Measurements from ENCODE around the gene PTPN18.
A peak's percentile ranks its signal among the peaks of the same experiment; 100 is the strongest.
"Not testable (repeated sequence)": the region's sequence is repeated elsewhere in the genome, so short reads cannot be mapped to it uniquely, and the experiment has no call there.

PTPN18 gene, protein sequence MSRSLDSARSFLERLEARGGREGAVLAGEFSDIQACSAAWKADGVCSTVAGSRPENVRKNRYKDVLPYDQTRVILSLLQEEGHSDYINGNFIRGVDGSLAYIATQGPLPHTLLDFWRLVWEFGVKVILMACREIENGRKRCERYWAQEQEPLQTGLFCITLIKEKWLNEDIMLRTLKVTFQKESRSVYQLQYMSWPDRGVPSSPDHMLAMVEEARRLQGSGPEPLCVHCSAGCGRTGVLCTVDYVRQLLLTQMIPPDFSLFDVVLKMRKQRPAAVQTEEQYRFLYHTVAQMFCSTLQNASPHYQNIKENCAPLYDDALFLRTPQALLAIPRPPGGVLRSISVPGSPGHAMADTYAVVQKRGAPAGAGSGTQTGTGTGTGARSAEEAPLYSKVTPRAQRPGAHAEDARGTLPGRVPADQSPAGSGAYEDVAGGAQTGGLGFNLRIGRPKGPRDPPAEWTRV

DNA sequence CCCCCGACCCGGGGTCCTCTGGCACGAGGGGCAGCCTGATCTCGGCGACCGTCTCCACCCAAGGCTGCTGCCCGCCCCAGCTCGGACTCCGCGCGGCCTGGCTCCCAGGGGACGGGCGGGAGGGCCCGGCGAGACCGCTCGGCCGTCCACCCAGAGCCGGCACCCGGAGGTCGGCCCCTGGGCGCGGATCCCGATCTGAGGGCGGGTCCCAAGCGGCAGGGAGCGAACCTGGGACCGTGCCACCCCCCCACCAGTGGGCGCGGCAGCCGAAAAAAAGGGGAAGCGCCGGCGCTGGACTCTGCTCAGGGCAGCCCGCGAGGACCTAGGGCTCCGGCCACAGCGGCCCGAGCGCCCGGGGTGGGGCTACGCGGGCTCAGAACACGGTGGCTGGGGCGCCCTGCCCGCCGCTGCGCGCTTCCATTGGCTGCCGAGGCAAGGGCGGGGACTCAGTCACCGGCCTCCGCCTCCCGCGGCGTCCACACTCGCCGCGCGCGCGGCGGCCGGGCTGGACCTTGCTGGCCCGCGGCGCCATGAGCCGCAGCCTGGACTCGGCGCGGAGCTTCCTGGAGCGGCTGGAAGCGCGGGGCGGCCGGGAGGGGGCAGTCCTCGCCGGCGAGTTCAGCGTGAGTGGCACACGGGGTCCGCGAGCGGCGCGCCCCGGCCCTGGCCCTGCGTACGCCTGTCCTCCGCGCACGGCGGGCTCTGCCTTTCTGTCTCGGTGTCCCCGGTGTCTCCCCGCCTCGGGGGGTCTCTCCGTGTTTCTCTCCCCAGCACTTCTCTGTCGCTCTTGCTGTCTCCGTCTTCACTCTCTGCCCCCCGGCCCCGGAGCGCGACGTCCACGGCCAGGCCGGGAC is at the start of gene PTPN18:
TSS of gene PTPN18 (plus strand) at position 479 of the 854 bp plus-strand sequence. CDS start at position 531, 52 bp downstream.
- DNase-seq (ENCODE audit: low read depth): peak; percentile 89

GRCh38 chr2:130307850-130308249 is 48.0 kb upstream of the PTPN18 start:
- no peak for DNase-seq (ENCODE audit: low read depth)

GRCh38 chr2:130310881-130311280 is 45.0 kb upstream of the PTPN18 start:
- no peak for DNase-seq (ENCODE audit: low read depth)

- DNase-seq (ENCODE audit: low read depth): no peak
Observed at GRCh38 chr2:130313812-130314334, 42.0 kb upstream of the PTPN18 start.

DNA sequence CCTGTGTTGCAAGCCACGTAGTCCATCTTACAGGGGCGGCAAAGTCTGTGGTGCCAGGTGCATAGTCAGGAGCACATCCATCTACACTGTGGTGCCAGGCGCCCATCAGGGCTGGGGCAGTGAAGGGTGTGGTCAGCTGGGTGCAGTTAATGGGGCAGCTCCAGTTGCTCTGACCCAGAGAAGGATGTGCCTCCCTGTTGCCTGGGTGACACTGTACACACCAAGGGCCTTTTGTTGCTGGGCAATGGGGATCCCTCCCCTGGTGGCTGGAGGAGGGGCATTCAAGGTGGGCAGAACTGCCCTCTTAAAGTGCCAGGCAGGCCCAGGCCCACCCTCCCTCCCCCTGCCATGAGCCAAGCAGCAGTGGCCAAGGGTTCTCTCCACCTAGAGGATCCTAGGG is 41.5 kb upstream of the PTPN18 start:
- DNase-seq (ENCODE audit: low read depth): no peak

DNA sequence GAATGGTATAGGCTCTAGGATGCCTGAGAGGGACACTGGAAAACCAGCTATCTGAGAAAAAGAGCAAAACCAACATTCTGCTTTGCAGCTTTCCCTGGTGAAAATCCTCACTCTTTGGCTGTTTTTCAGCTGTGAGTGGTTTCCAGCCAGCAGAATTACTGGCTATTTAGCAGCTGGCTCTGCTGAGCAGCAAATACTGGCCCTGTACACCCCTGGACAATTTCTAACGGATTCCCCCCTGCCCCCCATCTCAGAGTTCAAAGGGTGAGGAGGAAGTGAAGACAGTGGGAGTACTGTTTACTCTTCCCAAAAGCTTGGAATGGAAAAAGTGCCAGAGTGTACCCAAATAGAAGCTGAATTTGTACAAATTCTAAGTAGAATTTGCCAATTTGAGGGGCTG is 39.3 kb upstream of the PTPN18 start:
- DNase-seq (ENCODE audit: low read depth): no peak

DNA sequence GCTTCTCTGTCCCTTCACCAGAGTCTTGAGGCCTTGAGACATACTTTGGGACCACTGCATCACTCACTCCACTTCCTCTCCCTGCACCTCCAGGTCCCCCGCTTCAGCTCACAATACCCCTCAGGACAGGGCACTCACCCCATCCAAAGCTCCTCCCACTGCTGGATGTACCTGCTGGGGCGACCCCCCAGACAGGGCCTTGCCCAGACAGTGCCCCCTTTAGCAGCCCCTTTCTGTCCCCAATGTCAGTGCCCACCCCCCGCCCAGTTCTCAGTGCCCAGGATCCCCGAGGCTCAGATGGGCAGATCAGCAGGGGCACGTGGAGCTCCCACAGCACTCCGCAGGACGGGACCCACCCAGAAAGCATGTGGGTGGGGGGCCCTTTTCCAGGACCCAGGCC is 37.0 kb upstream of the PTPN18 start:
- no peak for DNase-seq (ENCODE audit: low read depth)

GRCh38 chr2:130319536-130319935 is 36.3 kb upstream of the PTPN18 start:
- DNase-seq (ENCODE audit: low read depth): no peak

DNA sequence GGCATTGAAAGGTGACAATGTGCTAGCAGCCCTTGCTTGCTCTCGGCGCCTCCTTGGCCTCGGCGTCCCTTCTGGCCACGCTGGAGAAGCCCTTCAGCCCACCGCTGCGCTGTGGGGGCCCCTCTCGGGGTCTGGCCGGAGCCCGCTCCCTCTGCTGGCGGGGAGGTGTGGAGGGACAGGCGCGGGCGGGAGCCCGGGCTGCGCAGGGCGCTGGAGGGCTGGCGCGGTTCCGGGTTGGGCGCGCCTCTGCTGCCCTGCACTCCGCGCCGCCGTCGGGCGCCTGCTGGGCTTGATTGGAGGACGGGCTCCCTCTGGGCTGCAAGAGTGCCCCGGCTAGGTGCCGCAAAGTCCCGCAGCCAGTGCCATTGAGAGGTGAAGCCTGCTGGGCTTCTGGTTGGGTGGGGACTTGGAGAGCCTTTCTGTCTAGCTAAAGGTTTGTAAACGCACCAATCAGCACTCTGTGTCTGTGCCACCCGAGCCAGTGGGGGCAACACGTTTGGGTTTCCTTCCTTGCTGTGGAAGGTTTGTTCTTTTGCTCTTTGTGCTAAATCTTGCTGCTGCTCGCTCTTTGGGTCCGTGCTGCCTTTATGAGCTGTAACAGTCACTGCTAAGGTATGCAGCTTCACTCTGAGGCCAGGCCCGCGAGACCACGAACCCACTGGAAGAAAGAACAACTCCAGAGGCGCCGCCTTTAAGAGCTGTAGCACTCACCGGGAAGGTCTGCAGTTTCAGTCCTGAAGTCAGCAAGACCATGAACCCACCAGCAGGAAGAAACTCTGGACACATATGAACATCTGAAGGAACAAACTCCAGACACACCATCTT is 27.9 kb upstream of the PTPN18 start:
- peak; percentile 77 for DNase-seq (ENCODE audit: low read depth)

DNA sequence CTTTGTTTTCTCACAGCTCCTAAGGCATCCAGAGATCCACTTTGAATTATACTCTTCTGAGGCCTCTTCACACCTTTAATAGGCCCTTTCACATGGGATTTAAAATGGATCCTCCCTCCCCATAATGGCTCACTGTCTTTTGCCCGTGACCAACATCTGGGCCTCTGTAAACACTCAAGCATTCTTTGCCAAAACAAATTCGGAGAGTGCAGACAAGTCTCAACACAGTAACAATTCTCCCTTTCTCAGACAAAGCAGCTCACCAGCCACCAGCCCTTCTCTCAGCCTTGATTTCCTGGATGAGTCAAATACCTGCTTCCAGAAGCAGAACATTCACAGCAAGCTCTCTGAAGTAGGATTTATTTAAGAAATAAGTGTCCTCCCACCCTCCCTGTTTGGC is 27.1 kb upstream of the PTPN18 start:
- no peak for DNase-seq (ENCODE audit: low read depth)

- peak; percentile 82 for DNase-seq (ENCODE audit: low read depth)
Observed at GRCh38 chr2:130332271-130333073, 23.4 kb upstream of the PTPN18 start.

GRCh38 chr2:130333253-130333652 is 22.6 kb upstream of the PTPN18 start:
- not testable (repeated sequence) for DNase-seq (ENCODE audit: low read depth)

- no peak for DNase-seq (ENCODE audit: low read depth)
Observed at GRCh38 chr2:130334026-130334425, 21.8 kb upstream of the PTPN18 start.

DNA sequence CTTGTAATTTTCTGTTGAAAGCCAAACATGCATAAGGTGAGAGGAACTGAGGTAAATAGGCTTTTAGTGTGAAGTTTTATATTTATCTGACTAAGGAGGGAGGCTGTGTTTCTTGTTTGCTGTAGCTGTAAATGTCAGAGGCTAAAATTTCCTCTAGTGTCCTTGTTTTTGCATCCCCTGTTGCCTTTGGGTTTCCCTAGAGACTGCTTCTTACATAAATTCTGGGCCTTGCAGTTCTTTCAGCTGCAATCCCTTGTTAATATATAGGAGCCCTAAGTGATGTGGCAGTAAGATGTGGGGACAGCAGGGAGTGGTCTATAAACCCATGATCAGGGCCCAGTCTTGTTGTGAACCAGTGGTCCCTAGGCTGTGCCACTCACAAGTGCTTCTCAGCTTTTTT is 20.6 kb upstream of the PTPN18 start:
- no peak for DNase-seq (ENCODE audit: low read depth)

GRCh38 chr2:130336150-130336876 is 19.5 kb upstream of the PTPN18 start:
- DNase-seq (ENCODE audit: low read depth): no peak

GRCh38 chr2:130336877-130337734 is 18.8 kb upstream of the PTPN18 start:
- peak; percentile 71 for DNase-seq (ENCODE audit: low read depth)

- DNase-seq (ENCODE audit: low read depth): peak; percentile 89
Observed at GRCh38 chr2:130337735-130338325, 18.0 kb upstream of the PTPN18 start.

DNA sequence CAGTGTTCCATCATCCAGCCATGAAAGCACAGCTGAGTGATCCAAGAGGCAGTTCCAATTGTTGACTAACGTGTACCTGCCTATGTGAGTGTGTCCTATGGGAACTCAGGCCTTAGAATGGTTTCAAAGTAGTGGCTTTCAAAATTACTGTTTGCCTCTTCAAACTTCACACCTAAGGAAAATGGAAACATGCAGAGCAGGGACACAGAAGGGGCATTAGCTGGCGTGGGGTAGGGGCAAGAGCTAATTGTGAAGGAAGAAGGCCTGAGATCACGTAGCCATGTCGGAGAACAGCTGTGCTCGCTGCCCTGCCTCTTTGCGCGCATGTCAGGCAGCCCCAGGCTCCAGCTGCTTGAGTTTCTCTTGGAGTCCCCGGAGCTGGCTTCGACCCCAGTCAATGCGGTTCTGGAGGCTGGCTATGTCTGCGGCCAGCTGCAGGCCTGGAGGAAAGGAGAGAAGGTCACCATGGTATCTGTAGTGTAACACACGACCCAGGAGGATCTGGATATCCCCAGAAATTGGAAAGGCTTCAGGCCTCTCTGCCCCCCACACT is 17.0 kb upstream of the PTPN18 start:
- no peak for DNase-seq (ENCODE audit: low read depth)

Data from iris pigment epithelial cell (primary cell).